HepG2 (cell line): ENCODE data around the gene CCDC142. TPM values are rescaled to one million over a fixed set of nuclear protein-coding genes. Genes with fewer than 3 reads are reported as not detected.

Experiments
- ATM ChIP-seq: fragments of 450-650 bp; IDR thresholded peaks from 2 replicates; pipeline ENCODE4 v1.7.1; 2017; ENCODE audit warnings: mild to moderate bottlenecking, borderline replicate concordance
- CBX1 ChIP-seq: IDR thresholded peaks from one replicate; pipeline ENCODE4 v1.6.1; 2016; ENCODE audit warnings: antibody characterized with exemption, low read depth
- KLF15 ChIP-seq: sonication (generic); formaldehyde crosslinking; IDR thresholded peaks from 2 replicates; pipeline ENCODE4 v1.8.1; 2023; ENCODE audit warnings: borderline replicate concordance, mild to moderate bottlenecking, inconsistent platforms, missing genetic modification reagents, mixed read lengths
- MYNN ChIP-seq: sonication (generic); formaldehyde crosslinking; IDR thresholded peaks from 2 replicates; pipeline ENCODE4 v1.4.0; 2020; ENCODE audit warnings: mild to moderate bottlenecking, low read depth, missing genetic modification reagents
- SMARCE1 ChIP-seq: fragments of 450-650 bp; IDR thresholded peaks from 2 replicates; pipeline ENCODE4 v1.6.1; 2017; ENCODE audit warnings: borderline replicate concordance
- TBP ChIP-seq: sonication (generic); formaldehyde crosslinking; IDR thresholded peaks from 2 replicates; pipeline ENCODE4 v1.5.0; 2020; ENCODE audit warnings: missing genetic modification reagents
- U2AF1 ChIP-seq: fragments of 200-400 bp; formaldehyde crosslinking; optimal IDR thresholded peaks from 2 replicates; pipeline ENCODE3; 2017; ENCODE audit warnings: mild to moderate bottlenecking, low read depth, low read length
- ZNF558 ChIP-seq: sonication (generic); formaldehyde crosslinking; IDR thresholded peaks from 2 replicates; pipeline ENCODE4 v1.9.0; 2022; ENCODE audit warnings: mild to moderate bottlenecking, missing genetic modification reagents, borderline replicate concordance
- ZNF570 ChIP-seq: sonication (generic); formaldehyde crosslinking; IDR thresholded peaks from 2 replicates; pipeline ENCODE4 v1.4.0; 2020; ENCODE audit warnings: mild to moderate bottlenecking, missing genetic modification reagents, borderline replicate concordance
- ZNF577 ChIP-seq: sonication (generic); formaldehyde crosslinking; IDR thresholded peaks from 2 replicates; pipeline ENCODE4 v1.4.0; 2020; ENCODE audit warnings: mild to moderate bottlenecking, low read depth, missing genetic modification reagents, borderline replicate concordance
- ZNF644 ChIP-seq: IDR thresholded peaks from 2 replicates; pipeline ENCODE4 v1.6.1; 2016; ENCODE audit warnings: low read depth
- polyA plus RNA-seq, 8 experiments: library from polyadenylated mRNA; depleted of rRNA in 3 of 8; stranded (reverse) in 7 of 8; unstranded in 1 of 8; fragments of >200 nt; fragmentation: Illumina TruSeq in 4 of 8; extraction: Trizol in 4 of 8; gene quantifications; 2 replicates each; pipeline versions ENCODE4 v1.2.1 to v1.2.3, GENCODE V29; 2011 to 2016; ENCODE audit warnings: low read depth in 4 of 8, missing spikeins in 1 of 8, mixed read lengths in 1 of 8; ENCODE audit not compliant: insufficient read depth in 1 of 8
- total RNA-seq, 5 experiments: library from RNA; depleted of rRNA; stranded (reverse); fragments of >200 nt; fragmentation: Illumina TruSeq; extraction: Trizol; gene quantifications; 2 replicates each; pipeline ENCODE4 v1.2.3, GENCODE V29; 2016; ENCODE audit warnings: low read depth in 1 of 5
- TF ChIP-seq, protein P1 (sequence below): sonication (generic); formaldehyde crosslinking; IDR thresholded peaks from 2 replicates; pipeline ENCODE4 v1.8.1; 2023; ENCODE audit warnings: mild to moderate bottlenecking, inconsistent platforms, moderate library complexity, missing genetic modification reagents, borderline replicate concordance
- TF ChIP-seq, protein P2 (sequence below): sonication (generic); formaldehyde crosslinking; IDR thresholded peaks from 2 replicates; pipeline ENCODE4 v1.8.0; 2022; ENCODE audit warnings: mild to moderate bottlenecking, missing genetic modification reagents
- TF ChIP-seq, protein P3 (sequence below): sonication (generic); formaldehyde crosslinking; IDR thresholded peaks from 2 replicates; pipeline ENCODE4 v1.8.0; 2022; ENCODE audit warnings: low read depth, missing genetic modification reagents
- TF ChIP-seq, protein P4 (sequence below), 2 experiments: fragments of 450-650 bp in 1 of 2; sonication (generic) in 1 of 2; formaldehyde crosslinking in 1 of 2; IDR thresholded peaks; 2 replicates each; pipeline versions ENCODE4 v1.6.1 to v1.8.0; 2016 to 2022; ENCODE audit warnings: antibody characterized with exemption in 1 of 2, mild to moderate bottlenecking in 1 of 2, missing genetic modification reagents in 1 of 2

The CCDC142 gene
- total and polyA plus RNA-seq, 2 of the 13 experiments (the other 11 are each of a cell fraction or from before 2014, with no cell fraction given) = 14.7 to 30.4 TPM

DNA sequence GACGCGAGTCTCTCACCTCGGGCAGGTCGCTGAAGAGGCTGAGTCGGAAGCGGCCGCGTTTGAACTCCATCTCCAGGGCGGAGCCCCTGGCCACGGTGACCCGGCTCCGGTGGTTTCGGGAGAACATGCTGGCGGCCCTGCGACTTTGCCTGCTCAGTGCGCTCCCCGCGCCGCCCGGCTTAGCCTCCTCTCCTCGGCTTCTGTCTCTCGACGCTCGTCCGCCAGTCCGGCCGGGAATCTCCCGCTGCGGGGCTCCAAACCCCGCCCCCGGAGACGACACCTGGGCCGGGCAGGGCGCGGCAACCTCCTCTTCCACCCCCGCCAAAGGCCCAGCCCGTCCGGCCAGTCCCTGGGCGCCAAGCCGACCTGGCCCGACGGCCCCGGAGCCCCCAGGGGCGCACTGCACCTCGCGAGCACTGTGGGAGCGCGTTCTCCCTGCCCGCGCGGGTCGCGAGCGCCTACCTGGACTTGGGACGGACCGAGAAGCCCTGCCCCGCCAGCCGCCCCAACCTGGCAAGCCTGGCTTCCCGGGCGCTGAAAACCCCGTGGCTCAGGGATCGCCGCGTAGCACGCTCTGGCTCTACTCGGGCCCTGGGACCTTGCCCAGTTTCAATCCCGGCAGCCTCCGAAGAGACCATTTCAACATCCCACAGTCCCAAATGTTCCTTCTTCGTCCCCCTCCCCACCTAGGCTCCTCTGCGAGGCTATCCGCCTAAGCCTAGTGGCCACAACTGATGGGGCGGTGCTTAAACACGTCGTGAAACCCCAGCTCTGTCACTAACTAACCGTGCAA, 40.9 kb downstream of the CCDC142 start, which contains the start of gene RTKN (continued):
- TF ChIP-seq ZNF570 = no peak; the same call in 1 of the 2 replicates
- TF ChIP-seq ZNF558 (CRISPR knock-in tag) = peak; percentile 96
- no peak for TF ChIP-seq SMARCE1
- no peak for TF ChIP-seq U2AF1
- 0 out of 2 replicates have a peak, but pooled peaks have one; percentile 29 for TF ChIP-seq MYNN (CRISPR knock-in tag)
- no peak; the same call in 1 of the 2 replicates for TF ChIP-seq KLF15
- no peak for TF ChIP-seq ATM
- TF ChIP-seq, protein P1, sequence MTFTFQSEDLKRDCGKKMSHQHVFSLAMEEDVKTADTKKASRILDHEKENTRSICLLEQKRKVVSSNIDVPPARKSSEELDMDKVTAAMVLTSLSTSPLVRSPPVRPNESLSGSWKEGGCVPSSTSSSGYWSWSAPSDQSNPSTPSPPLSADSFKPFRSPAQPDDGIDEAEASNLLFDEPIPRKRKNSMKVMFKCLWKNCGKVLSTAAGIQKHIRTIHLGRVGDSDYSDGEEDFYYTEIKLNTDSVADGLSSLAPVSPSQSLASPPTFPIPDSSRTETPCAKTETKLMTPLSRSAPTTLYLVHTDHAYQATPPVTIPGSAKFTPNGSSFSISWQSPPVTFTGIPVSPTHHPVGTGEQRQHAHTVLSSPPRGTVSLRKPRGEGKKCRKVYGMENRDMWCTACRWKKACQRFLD (CRISPR knock-in tag) = no peak; the same call in 1 of the 2 replicates
- no peak for TF ChIP-seq ZNF644
- TF ChIP-seq CBX1 = no peak
- TF ChIP-seq, protein P2, sequence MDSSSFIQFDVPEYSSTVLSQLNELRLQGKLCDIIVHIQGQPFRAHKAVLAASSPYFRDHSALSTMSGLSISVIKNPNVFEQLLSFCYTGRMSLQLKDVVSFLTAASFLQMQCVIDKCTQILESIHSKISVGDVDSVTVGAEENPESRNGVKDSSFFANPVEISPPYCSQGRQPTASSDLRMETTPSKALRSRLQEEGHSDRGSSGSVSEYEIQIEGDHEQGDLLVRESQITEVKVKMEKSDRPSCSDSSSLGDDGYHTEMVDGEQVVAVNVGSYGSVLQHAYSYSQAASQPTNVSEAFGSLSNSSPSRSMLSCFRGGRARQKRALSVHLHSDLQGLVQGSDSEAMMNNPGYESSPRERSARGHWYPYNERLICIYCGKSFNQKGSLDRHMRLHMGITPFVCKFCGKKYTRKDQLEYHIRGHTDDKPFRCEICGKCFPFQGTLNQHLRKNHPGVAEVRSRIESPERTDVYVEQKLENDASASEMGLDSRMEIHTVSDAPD (CRISPR knock-in tag) = peak; percentile 53; the same call in 1 of the 2 replicates
- 0 out of 2 replicates have a peak, but pooled peaks have one; percentile 80 for TF ChIP-seq ZNF577 (CRISPR knock-in tag)
- TF ChIP-seq, protein P3, sequence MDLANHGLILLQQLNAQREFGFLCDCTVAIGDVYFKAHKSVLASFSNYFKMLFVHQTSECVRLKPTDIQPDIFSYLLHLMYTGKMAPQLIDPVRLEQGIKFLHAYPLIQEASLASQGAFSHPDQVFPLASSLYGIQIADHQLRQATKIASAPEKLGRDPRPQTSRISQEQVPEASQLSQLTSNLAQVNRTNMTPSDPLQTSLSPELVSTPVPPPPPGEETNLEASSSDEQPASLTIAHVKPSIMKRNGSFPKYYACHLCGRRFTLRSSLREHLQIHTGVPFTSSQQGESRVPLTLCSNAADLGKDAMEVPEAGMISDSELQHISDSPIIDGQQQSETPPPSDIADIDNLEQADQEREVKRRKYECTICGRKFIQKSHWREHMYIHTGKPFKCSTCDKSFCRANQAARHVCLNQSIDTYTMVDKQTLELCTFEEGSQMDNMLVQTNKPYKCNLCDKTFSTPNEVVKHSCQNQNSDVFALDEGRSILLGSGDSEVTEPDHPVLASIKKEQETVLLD = 0 out of 2 replicates have a peak, but pooled peaks have one; percentile 40
- TF ChIP-seq TBP (CRISPR knock-in tag) = no peak
- TF ChIP-seq, protein P4, sequence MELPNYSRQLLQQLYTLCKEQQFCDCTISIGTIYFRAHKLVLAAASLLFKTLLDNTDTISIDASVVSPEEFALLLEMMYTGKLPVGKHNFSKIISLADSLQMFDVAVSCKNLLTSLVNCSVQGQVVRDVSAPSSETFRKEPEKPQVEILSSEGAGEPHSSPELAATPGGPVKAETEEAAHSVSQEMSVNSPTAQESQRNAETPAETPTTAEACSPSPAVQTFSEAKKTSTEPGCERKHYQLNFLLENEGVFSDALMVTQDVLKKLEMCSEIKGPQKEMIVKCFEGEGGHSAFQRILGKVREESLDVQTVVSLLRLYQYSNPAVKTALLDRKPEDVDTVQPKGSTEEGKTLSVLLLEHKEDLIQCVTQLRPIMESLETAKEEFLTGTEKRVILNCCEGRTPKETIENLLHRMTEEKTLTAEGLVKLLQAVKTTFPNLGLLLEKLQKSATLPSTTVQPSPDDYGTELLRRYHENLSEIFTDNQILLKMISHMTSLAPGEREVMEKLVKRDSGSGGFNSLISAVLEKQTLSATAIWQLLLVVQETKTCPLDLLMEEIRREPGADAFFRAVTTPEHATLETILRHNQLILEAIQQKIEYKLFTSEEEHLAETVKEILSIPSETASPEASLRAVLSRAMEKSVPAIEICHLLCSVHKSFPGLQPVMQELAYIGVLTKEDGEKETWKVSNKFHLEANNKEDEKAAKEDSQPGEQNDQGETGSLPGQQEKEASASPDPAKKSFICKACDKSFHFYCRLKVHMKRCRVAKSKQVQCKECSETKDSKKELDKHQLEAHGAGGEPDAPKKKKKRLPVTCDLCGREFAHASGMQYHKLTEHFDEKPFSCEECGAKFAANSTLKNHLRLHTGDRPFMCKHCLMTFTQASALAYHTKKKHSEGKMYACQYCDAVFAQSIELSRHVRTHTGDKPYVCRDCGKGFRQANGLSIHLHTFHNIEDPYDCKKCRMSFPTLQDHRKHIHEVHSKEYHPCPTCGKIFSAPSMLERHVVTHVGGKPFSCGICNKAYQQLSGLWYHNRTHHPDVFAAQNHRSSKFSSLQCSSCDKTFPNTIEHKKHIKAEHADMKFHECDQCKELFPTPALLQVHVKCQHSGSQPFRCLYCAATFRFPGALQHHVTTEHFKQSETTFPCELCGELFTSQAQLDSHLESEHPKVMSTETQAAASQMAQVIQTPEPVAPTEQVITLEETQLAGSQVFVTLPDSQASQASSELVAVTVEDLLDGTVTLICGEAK (IDR thresholded peaks at IDR 0.05) = no peak
- TF ChIP-seq, protein P4 (CRISPR knock-in tag; IDR thresholded peaks at IDR 0.05) = no peak
